ENCODE data around the gene ACTR1B.
"Not testable (repeated sequence)": the region's sequence is repeated elsewhere in the genome, so short reads cannot be mapped to it uniquely, and the experiment has no call there.

The ACTR1B gene

GRCh38 chr2:97657986-97658690 is 5.7 kb downstream of the ACTR1B start:
- DNase-seq = no peak

GRCh38 chr2:97656905-97657587 is 6.8 kb downstream of the ACTR1B start:
- no peak for DNase-seq

- DNase-seq = no peak
Observed at GRCh38 chr2:97656129-97656755, 7.6 kb downstream of the ACTR1B start.

- DNase-seq = no peak
Observed at GRCh38 chr2:97654791-97655190, 9.1 kb downstream of the ACTR1B start.

- DNase-seq = no peak
Observed at GRCh38 chr2:97654309-97654708, 9.5 kb downstream of the ACTR1B start.

GRCh38 chr2:97653874-97654273 is 10.0 kb downstream of the ACTR1B start:
- DNase-seq = no peak

- no peak for DNase-seq
Observed at GRCh38 chr2:97653473-97653872, 10.4 kb downstream of the ACTR1B start.

- no peak for DNase-seq
Observed at GRCh38 chr2:97651114-97651513, 12.7 kb downstream of the ACTR1B start.

GRCh38 chr2:97646977-97647376 is 16.9 kb downstream of the ACTR1B start:
- DNase-seq = no peak

GRCh38 chr2:97645695-97646629 is 17.9 kb downstream of the ACTR1B start, which contains the start of gene COX5B:
TSS of gene COX5B (plus strand) at chr2:97646062. CDS start at chr2:97646087, 25 bp downstream.
- DNase-seq = peak; percentile 97

- DNase-seq = peak; percentile 20
Observed at GRCh38 chr2:97645112-97645694, 18.6 kb downstream of the ACTR1B start.

GRCh38 chr2:97644023-97644717 is 19.7 kb downstream of the ACTR1B start:
- no peak for DNase-seq

- DNase-seq = not testable (repeated sequence)
Observed at GRCh38 chr2:97626049-97626430, 37.8 kb downstream of the ACTR1B start.

- not testable (repeated sequence) for DNase-seq
Observed at GRCh38 chr2:97625354-97626048, 38.3 kb downstream of the ACTR1B start.

GRCh38 chr2:97622976-97623375 is 40.9 kb downstream of the ACTR1B start:
- DNase-seq = not testable (repeated sequence)

GRCh38 chr2:97620492-97620891 is 43.4 kb downstream of the ACTR1B start:
- not testable (repeated sequence) for DNase-seq

- not testable (repeated sequence) for DNase-seq
Observed at GRCh38 chr2:97618939-97619827, 44.7 kb downstream of the ACTR1B start.

GRCh38 chr2:97617911-97618310 is 45.9 kb downstream of the ACTR1B start:
- no peak for DNase-seq

GRCh38 chr2:97615746-97616145 is 48.1 kb downstream of the ACTR1B start:
- not testable (repeated sequence) for DNase-seq

- DNase-seq = not testable (repeated sequence)
Observed at GRCh38 chr2:97611895-97612294, 51.9 kb downstream of the ACTR1B start.

Measured in DMS79 treated with DMSO at 0.1 percent for 48 hours (cell line).